GM21528 (cell line): ENCODE data around the gene LAMB4.

ENCODE experiments used
- ATAC-seq: cut with Tn5 transposase; IDR thresholded peaks from one replicate; pipeline ENCODE4 v1.9.1; 2021; ENCODE audit warnings: mild to moderate bottlenecking, moderate library complexity; ENCODE audit not compliant: unreplicated experiment, low FRiP score

LAMB4 gene

DNA sequence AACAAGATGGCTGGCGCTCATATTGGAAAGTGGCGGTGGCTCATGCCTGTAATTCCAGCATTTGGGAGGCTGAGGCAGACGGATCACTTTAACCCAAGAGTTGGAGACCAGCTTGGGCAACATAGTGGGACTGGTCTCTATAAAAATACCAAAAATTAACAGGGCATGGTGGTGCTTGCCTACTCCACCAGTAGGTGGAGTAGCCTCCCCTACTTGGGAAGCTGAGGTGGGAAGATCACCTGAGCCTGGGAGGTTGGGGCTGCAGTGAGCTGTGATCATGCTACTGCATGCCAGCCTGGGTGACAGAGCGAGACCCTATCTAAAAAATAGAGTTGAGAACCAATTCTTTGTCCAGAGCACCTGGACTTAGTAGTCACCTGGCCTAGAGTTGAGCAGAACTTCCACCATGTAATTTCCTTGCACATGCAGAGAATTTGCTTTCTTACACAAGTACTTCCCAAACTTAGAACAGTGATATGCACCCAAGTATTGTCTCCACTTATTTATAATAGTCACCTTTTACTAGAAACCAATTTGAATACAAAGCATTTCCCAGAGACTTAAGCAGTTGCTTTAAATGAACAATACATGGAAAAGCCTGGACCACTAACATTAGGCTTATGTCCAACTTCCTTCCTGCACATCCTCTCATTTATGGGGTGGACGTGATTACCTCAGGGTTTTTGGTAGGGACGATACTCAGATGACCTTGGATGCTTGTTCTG is 15.9 kb downstream of the LAMB4 start:
- ATAC-seq, result peak; percentile 67

GRCh38 chr7:108112683-108113082 is 17.5 kb downstream of the LAMB4 start:
- no peak for ATAC-seq

DNA sequence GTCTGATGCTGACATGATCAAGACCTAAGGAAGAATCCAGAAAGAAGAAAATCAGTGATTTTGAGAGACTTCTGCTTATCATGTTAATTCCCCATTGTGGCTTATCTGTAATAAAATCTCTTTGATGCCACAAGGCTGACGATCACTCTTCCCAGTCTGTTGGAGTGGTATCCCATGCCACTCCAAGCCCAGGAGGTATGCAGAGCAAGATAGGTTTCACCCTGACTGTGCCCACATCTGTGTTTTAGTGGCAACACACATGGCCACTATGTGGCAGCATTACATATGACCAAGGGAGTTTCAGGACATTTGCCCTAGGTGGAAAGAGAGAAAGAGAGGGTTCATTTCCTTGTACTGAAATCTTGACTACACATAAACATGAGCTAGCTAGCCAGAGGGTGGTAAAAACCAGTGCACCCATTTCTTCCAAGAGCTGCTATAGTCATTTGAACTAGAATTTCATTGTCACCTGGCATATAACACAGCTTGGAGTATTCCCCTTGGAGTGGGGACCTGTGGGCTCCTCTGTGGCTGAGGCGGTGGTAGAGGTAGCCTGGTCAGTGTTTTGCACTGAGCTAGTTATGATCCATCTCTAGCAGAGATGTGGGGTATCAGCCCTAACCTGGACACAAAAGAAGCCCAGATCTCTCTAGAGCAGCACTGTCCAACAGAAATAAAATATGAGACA is 20.8 kb downstream of the LAMB4 start:
- no peak for ATAC-seq

GRCh38 chr7:108108131-108108530 is 22.0 kb downstream of the LAMB4 start:
- no peak for ATAC-seq

DNA sequence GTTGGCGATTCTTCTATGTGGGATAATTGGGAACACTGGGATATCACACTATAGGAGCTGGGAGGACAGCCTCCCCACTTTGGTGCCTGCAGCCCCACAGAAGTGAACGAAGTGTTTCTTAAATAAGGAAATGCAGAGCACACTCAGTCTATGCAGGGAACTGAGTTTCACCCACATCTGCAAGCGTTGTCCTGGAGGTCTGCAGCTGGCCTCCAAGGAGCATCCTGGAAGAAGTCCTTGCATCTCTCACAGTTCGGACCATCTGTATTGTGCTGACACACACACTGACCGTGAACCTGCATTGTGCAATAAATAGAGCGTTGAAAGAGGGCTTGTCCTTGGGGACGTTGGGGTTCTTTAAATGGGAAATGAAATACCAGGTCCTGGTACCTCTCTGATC is 25.8 kb downstream of the LAMB4 start:
- ATAC-seq, result no peak

DNA sequence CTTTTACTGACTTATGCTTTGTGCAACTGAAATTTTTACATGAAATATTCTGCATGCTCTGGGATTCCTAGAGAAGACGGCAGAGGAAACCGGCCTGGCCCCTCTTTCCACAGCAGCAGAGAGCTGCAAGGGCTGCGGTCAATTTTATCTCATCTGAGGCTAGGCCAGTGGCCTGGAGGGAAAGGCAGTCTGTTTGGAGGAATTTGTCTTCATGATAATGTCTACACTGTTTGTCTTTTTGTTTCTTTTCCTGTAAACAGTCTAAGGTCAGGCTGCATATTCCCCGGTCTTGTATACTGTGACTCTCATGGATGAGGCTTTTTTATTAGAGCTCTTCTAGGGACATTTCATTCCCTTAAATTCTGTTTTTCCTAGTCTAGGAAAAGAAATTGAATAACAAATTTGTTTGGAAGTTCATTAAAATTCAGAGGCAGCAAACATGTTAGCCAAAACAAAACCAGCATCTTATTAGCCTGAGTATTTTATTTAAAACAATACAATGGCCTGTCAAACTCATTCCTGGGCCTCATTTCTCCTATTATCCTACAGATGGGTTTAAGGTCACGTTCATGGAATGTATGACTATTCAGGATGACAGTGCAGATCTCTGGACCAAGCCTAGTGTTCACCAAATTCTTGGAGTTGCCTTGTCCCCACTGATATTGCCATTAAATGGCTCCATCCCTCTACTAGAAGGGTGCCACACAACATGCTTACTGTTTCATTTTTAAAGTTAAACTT is 26.4 kb downstream of the LAMB4 start:
- no peak for ATAC-seq

DNA sequence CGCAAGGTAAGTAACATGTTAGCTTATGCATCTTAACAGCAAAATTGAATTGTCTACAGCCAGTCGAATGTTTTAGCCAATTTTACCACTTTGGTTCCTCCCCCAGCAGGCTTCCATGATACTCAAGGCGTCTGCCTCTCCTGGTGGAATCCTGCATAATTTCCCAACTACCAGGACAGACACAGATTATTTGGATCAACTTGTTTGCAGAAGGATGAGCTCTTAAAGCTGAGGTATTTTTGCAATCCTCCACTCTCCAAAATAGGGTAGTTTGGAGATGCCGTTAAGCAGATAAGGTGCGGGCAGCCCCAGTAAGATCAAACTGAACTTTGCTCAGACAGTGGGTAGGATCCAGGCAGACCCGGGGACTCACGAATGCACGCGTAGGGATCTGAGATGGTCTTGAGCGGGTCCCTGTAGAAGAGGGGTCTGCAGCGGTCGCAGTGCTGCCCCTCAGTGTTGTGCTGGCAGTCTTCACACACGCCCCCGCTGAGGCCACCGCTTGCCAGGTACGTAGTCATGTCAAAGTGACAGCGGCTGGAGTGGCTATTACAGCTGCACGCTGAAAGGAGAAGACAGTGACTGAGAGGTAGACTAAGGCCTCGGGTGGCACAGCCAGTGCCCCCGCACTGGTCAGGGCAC is 27.4 kb downstream of the LAMB4 start:
- ATAC-seq, result no peak

DNA sequence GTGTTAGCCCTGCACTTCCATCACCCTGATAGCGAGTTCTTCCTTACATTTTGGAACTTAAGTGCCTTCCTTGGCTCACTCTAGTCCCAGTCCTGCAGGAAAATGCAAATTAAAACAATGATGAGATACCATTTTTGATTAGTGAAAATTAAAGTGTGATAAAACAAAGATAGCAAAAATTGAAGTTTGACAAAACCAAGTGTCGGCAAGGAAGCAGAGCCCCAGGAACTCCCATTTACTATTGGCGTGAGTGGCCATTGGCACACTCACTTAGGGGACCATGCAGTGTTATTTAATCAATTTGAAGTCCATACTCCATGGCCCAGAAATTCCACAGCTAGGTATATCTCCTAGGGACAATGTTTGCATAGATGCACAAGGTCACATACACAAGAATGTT is 28.4 kb downstream of the LAMB4 start:
- ATAC-seq, result no peak

DNA sequence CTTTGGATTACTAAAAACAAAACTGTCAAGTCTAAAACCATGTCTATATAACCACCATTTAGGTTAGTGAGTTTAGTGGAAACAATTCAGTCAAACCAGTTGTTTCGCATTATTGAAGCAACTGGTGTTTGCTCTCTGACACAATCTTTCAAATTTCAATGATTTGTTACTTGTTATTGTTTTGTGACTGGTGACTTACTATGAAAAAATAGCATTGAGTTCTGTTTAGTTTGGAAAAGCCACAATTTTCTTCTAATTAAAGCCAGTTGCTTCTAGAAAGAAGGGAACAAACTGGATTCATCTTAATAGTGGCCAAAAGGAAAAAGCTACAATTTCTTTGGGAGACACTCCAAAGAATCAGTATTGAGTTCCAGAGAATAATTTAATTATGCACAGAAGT is 30.4 kb downstream of the LAMB4 start:
- ATAC-seq, result no peak

DNA sequence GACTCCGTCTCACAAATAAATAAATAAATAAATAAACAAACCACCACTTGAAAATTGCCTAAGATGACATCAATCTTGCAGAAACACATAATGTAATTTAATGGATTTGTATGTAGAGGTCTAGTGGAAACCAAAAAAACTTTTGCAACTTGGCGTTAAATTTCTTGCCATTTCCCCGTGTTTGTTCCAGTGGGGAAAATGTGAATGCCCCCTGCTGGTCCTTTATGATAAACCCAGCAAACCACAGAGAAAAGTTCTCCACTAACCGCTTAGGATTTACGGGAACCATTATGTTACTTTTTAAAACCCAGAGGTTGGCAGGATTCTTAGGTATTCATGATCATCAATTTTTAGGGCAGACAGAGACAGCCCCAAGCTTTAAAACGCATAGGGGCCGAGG is 32.5 kb downstream of the LAMB4 start:
- ATAC-seq, result no peak

GRCh38 chr7:108096996-108097395 is 33.2 kb downstream of the LAMB4 start:
- no peak for ATAC-seq

DNA sequence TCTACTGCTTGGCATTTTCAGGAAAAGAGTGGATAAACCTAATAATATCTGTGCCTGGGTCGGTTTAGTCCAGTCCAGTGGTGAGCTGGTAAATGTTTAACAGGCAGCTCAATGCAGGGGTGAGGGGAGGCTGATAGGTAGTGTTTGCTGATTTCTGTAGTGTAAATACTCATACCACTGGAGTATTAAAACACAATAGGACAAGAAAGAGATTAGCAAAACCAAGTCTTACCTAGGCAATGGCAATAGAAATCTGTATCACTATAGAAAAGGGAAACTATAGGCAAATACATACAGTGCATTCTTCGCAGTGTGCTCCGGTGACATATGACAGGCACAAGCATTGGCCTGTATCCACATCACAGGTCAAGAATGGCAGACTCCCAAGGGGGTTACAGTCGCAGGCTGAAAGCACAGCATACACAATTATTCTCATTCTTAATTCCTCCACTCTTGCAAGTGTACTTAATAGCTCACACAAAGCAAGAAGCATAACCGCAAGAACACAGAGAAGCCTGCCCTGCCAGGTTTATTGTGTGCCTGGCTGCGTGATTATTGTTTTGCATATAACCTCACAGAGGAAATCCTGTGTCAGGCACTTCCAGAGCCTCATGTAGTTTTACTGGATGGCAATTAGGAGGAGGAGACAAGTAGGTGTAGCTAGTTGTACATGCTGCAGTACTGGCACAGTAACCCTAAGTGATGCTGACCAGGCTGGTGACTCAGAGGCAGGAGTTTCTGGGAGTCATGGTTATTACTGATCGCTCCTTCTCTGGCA is 35.0 kb downstream of the LAMB4 start:
- no peak for ATAC-seq

- ATAC-seq, result no peak
Measured at GRCh38 chr7:108094346-108094745, 35.8 kb downstream of the LAMB4 start.

DNA sequence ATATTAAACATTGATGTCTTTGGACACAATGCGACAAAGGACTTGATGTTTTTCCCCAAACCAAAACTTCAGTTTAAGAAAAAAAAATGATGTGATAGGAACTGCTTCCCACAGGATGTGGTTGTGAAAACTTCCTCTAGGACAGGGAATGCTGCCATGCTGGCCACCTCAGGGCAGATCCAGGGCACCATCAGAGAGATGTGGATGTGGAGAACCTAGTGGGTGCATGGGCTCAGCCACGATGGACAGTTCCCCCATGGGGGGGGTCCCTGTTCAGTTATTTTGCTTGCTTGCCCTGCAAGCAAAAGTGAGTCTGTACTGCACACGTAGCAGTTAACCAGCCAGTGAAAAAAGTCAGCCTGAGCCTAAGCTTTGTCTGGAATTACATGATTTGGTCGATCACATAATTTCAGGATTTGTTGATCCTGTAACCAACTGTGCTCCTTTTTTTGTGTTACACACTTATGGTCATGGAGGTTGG is 36.3 kb downstream of the LAMB4 start:
- no peak for ATAC-seq

DNA sequence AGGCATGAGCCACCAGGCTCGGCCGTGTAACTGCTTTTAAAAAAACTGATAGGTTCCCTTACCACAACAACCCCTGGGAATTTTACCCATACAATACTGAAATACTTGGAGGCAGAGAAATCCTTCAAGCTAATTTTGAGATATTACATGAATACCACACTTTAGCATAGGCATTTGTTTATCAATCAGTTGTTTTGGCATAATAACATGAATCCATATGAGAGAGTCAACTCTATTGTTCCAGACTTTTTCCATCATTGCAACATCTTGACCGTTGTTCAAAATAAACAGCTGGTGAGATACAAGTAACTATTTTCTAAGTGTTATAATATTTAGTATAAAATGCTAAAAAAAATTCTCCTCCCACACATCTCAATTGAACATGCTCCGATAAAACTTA is 36.8 kb downstream of the LAMB4 start:
- ATAC-seq, result no peak

GRCh38 chr7:108091461-108091831 is 38.7 kb downstream of the LAMB4 start:
- ATAC-seq, result no peak

DNA sequence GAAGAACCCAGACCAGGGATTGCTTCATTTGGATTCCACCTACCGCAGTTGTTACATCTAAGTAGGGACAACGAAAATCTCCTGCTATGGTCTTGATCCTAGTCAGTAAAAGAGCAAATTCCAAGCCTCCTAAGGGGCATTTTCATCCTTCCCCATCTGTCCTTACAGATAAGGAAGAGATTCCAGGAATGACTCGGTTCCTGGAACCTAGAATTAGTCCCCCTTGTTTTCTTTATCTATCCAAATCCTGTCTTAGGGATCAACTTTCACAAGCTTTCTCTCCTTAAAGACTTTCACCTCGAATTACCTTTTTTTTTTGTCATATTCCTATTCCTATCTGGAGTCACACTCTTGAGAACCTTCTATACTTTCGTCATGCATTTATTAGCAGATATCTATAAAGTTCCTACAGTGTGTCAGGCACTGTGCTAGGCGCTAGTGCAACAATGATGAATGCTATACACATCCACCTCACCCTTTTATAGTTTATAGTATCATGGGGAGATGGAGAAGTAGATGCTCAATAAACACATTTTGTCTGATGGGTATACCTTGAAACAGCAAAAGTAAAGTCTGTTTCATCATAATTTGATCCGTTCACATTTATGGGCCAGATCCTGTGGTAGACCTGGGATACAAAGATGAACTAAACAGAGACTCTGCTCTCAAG is 39.2 kb downstream of the LAMB4 start:
- ATAC-seq, result no peak

- no peak for ATAC-seq
Measured at GRCh38 chr7:108089381-108089780, 40.8 kb downstream of the LAMB4 start.

GRCh38 chr7:108088729-108089128 is 41.4 kb downstream of the LAMB4 start:
- ATAC-seq, result no peak

GRCh38 chr7:108087778-108088177 is 42.4 kb downstream of the LAMB4 start:
- no peak for ATAC-seq
